ENCODE data around the gene MID1.

MID1 gene

DNA sequence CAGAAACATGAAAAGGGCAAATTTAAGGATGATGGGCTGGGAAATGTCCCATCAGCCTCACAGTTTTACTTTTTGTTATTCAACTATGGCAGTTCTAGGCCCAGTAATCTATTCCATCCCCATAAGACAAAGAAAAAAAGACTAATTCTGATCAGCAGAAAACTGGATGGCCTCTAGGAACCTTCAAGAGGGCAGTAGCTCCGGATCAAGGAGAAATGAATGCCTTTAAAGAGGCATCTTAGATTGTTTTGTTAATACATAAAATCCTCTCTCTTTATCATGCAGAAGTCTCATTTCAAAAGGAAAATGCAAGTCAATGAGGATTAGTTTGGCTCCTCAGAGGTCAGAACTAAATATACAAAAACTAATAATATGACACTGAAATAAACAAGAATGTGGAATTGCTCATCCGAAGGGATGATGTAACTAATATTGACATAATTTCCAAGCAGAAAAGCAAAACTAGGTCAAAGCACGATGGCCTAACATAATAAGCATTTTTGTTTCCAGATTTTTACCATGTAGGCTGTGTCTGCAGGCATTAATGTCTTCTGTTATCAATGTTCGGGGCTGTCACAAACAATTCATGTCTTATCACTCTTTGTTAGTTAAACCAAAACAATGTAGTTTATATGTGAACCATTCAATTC, 8.8 kb downstream of the MID1 start:
- in situ Hi-C loops (cut with HindIII; ENCODE audit: low sequenced_read_pairs), result no loop called here
- no peak overlapping the region for H3K4me3 ChIP-seq (ENCODE audit: low read depth, low read length)
- DNase-seq (ENCODE audit: low read depth, low spot score), result no peak
- TF ChIP-seq, protein P1, sequence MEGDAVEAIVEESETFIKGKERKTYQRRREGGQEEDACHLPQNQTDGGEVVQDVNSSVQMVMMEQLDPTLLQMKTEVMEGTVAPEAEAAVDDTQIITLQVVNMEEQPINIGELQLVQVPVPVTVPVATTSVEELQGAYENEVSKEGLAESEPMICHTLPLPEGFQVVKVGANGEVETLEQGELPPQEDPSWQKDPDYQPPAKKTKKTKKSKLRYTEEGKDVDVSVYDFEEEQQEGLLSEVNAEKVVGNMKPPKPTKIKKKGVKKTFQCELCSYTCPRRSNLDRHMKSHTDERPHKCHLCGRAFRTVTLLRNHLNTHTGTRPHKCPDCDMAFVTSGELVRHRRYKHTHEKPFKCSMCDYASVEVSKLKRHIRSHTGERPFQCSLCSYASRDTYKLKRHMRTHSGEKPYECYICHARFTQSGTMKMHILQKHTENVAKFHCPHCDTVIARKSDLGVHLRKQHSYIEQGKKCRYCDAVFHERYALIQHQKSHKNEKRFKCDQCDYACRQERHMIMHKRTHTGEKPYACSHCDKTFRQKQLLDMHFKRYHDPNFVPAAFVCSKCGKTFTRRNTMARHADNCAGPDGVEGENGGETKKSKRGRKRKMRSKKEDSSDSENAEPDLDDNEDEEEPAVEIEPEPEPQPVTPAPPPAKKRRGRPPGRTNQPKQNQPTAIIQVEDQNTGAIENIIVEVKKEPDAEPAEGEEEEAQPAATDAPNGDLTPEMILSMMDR (IDR thresholded peaks at IDR 0.05; ENCODE audit: low read depth, low read length), result no peak

DNA sequence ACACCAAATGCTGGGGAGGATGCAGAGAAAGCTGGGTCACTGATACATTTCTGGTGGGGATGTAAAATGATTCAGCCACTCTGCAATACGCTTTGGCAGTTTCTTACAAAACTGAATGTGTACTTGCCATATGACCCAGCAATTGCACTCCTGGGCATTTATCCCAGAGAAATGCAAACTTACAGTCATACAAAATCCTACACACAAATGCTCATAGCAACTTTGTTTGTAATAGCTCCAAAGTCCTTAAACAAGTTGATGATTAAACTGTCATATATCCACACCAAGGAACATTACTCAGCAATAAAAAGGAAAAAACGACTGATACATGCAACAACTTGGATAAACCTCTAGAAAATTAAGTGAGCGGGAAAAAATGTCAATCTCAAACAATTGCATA, 12.3 kb downstream of the MID1 start:
- TF ChIP-seq, protein P1 (IDR thresholded peaks at IDR 0.05; ENCODE audit: low read depth, low read length), result no peak
- H3K4me3 ChIP-seq (ENCODE audit: low read depth, low read length), result no peak overlapping the region
- in situ Hi-C loops (cut with HindIII; ENCODE audit: low sequenced_read_pairs), result no loop called here
- DNase-seq (ENCODE audit: low read depth, low spot score), result peak; percentile 58

DNA sequence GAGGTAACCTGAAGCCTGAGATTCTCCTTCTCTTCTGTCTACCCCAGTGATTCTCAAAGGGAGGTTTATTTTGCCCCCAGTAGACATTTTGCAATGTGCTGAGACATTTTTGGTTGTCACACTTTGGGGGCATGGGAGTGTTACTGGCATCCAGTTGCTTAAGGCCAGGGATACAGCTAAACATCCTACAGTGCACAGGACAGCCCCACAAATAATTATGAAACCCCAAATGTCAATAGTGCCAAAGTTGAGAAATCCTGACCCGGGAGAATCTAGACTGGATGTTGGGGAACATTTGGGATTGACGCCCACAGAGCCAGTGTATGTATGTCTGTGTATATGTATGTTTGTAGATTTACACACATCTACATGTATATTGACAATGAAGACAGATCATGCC, 13.2 kb downstream of the MID1 start:
- in situ Hi-C loops (cut with HindIII; ENCODE audit: low sequenced_read_pairs), result no loop called here
- TF ChIP-seq, protein P1 (IDR thresholded peaks at IDR 0.05; ENCODE audit: low read depth, low read length), result no peak
- no peak overlapping the region for H3K4me3 ChIP-seq (ENCODE audit: low read depth, low read length)
- DNase-seq (ENCODE audit: low read depth, low spot score), result no peak

DNA sequence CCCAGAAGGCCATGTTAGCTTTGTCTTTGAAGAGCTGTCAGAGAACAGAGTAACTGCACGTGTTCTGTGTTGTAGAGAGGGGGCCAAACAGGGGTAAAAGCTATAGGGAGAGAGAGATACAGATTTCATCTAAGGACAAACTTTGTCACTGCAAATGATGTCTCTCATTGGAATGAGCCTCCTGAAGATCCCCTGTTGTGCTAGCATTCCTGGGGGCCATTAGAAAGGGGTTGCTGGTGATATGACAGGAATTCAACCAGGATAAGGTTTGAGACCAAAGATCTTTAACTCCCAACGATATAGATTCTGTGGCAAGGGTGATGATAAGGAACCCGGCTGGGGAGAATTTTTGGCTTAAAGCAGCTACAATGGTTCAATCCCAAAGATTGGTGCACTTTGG, 16.8 kb downstream of the MID1 start:
- in situ Hi-C loops (cut with HindIII; ENCODE audit: low sequenced_read_pairs), result no loop called here
- TF ChIP-seq, protein P1 (IDR thresholded peaks at IDR 0.05; ENCODE audit: low read depth, low read length), result no peak
- no peak overlapping the region for H3K4me3 ChIP-seq (ENCODE audit: low read depth, low read length)
- DNase-seq (ENCODE audit: low read depth, low spot score), result no peak

DNA sequence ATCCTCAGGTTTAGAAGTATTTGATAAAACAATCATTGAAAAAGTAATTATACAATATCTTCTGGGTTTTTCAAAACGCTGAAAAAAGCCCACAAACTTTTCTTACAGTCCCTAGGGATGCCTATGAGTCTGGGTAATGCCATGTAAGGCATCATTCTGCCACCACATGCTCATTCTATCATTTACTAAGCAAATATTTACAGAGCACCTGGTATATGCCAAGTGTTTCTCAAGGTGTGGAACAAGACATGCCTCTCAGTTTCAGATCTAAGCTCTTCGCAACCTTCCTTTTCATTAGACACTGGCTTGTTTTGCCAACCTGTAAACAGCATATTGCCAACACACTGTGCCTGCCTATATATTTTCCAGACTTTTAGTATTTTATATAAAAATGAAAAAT, 17.7 kb downstream of the MID1 start:
- no peak for DNase-seq (ENCODE audit: low read depth, low spot score)
- TF ChIP-seq, protein P1 (IDR thresholded peaks at IDR 0.05; ENCODE audit: low read depth, low read length), result no peak
- in situ Hi-C loops (cut with HindIII; ENCODE audit: low sequenced_read_pairs), result no loop called here
- no peak overlapping the region for H3K4me3 ChIP-seq (ENCODE audit: low read depth, low read length)

DNA sequence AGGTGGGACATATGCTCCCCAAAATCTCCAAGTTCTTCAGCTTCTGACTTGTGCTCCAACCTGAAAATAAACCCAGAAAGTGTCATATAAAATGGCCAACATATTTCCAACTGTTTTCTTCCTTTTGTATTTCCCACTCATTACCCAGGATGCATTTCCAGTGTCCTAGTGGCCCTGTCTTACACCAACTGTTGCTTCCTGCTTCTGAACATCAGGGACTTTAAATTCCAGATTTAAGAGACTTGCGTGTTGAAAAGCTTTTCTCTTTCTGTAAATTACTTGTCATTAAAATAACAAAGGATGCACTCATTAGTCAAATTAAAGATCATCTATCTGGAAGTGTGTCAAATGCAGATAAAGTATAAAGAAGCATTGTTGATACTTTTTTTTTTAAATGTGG, 19.9 kb downstream of the MID1 start:
- in situ Hi-C loops (cut with HindIII; ENCODE audit: low sequenced_read_pairs), result no loop called here
- no peak for DNase-seq (ENCODE audit: low read depth, low spot score)
- no peak overlapping the region for H3K4me3 ChIP-seq (ENCODE audit: low read depth, low read length)
- TF ChIP-seq, protein P1 (IDR thresholded peaks at IDR 0.05; ENCODE audit: low read depth, low read length), result no peak
